NCI-H748 (cell line): Measurements from ENCODE around the gene PIAS4.

ENCODE experiments used
- DNase-seq: peaks from one replicate; lab custom pipeline; 2025; ENCODE audit not compliant: unreplicated experiment; lab: John Stamatoyannopoulos, UW

Gene PIAS4

DNA sequence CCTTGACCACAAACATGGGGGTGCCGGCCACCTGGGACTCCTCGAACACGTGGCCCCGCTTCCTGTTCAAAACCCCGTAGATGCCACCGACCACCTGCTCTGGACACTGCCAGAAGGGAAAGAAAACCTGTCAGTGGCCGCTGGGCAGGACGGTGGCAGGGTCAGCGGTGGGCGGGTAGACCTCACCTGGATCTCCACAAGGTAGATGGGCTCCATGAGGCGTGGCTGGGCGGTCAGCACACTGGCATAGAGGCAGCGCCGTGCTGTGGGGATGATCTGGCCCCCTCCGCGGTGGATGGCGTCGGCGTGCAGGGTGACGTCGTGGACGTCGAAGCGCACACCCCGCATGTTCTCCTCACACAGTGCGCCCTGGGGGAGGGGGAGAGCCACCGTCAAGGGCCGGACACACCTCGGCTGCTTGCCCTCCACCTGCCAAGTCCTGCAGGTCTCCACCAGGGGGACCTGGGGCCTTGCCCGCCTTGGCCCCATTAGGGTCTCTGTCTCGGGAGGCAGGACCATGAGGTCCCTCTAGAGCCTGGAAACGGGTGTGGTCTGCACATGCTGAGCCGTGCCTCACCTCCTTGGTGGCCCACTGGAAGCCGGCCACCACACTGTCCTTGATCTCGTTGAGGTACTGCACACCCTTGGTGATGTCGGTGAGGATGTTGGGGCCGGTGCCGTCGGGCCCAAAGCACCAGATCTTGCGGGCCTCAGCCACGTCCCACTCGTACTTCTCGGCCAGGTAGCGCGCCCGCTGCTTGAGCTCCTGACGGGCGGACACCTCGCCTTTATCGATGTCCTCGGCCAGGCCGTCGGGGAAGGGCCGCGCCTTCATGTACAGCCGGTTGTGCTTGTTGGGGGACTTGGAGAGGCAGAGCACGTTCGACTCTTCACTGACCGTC, 30.0 kb upstream of the PIAS4 start:
- DNase-seq = no peak

DNA sequence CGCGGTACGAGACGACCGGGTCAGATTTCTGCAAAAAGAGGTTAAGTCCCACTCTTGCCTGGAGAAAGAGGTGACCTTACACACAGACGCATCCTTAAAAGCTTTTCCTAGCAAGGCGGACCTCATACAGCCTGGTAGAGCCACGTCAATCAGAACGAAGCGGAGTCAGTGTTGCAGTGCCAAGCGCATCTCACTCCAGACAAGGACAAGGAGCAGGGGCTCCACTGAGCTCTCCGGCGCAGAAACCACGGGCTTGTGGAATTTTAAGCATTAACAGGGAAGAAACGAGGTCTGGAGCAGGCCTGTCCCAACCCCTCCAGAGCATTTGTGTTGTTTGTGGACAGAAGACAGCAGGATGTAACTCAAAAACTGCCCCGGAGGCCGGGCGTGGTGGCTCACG, 29.4 kb upstream of the PIAS4 start:
- DNase-seq = no peak

DNA sequence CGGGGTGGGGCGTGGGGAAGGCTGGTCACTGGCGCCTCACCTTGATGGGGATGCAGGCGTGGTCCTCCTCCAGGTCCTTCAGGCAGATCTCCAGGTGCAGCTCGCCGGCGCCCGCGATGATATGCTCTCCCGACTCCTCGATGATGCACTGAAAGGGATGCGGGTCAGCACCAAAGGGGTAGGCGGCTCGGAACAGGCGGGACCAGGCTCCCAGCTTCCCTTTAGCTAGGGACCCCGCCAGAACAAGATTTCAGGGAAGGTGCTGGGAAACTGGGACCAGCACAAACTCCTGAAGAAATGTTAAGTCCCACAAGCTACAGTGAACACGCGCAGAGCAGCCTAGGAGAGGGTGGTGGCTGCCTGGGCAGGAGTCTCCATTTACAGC, 28.3 kb upstream of the PIAS4 start:
- no peak for DNase-seq

DNA sequence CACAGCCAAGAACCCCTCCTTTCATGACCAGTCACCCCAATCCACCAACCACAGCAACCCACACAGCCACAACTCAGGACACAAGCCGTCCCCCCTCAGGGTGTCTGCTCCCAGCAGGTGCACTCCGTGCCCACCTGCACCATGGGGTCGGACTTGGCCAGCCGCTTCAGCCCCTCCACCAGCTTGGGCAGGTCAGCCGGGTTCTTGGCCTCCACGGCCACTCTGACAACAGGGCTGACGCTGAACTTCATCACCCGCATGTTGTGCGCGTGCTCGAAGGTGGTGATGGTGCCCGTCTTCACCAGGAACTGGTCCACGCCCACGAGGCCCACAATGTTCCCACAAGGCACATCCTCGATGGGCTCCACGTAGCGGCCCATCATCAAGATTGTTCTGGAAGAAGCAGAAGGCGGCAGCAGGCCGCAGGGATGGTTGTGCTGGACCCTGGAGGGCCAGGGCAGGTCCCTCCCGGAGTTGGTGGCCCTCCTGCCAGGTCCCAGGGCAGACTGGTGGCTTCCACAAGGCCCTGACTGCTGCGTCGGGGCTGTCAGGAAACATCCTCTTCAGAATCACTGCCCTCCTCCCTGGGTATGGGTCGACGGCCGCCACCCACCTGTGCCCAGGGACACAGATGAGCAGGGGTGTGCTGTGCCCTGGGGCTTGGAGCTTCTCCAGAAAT, 27.7 kb upstream of the PIAS4 start:
- DNase-seq = no peak

DNA sequence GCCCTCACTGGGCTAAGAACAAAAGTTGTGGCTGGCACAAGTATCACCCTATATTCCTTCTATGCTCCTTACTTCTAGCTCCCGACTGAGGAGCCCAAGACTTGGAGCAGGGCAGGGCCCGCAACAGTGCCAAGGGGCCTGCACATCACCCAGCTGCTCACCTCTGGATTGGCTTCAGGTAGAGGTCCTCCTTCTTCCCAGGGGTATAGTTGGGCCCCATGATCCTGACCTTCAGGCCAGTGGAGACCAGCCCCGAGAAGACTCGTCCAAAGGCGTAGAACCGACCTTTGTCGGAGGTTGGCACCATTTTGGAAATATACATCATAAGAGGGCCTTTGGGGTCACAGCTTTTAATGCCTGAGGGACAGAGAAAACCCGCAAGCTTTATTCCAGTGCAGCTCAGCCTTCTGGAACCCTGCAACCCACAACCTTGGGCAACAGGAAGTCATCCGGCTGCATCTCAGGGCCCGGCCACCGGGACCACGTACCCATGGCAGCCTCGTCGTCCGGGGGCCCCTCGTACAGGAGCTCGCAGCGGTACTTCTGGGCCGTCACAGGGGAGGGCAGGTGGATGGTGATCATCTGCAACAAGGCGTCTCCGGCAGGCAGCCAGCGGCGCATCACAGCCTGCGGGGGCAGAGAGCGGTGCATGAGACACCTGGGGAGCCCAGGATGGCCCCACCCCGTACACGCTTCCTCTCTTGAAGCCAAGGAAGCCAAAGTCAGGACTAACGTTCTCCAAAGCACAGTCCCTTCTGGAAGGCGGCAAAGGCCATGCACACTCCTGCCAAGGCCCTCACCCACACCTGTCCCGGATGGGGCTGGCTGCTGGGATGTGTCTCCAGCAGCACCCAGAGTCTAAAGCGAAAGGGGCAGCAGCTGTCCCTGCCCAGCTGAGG, 26.9 kb upstream of the PIAS4 start:
- no peak for DNase-seq

DNA sequence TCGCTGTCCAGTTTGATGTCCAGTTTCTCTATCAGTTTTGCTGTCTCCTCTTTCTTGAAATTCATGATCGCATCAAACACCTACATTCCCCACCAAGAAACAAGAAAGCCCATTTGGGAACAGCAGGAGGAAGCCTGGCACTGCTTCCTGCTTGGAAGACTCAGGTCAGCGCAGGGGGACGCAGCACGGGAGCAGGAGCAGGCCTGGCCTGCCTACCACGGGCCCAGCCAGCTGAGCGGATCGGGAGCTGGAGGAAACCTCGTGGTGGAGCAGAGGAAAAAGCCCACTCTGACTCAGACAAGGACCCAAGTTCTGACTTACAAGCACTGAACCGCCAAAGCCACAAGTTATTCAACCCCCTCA, 26.2 kb upstream of the PIAS4 start:
- no peak for DNase-seq

DNA sequence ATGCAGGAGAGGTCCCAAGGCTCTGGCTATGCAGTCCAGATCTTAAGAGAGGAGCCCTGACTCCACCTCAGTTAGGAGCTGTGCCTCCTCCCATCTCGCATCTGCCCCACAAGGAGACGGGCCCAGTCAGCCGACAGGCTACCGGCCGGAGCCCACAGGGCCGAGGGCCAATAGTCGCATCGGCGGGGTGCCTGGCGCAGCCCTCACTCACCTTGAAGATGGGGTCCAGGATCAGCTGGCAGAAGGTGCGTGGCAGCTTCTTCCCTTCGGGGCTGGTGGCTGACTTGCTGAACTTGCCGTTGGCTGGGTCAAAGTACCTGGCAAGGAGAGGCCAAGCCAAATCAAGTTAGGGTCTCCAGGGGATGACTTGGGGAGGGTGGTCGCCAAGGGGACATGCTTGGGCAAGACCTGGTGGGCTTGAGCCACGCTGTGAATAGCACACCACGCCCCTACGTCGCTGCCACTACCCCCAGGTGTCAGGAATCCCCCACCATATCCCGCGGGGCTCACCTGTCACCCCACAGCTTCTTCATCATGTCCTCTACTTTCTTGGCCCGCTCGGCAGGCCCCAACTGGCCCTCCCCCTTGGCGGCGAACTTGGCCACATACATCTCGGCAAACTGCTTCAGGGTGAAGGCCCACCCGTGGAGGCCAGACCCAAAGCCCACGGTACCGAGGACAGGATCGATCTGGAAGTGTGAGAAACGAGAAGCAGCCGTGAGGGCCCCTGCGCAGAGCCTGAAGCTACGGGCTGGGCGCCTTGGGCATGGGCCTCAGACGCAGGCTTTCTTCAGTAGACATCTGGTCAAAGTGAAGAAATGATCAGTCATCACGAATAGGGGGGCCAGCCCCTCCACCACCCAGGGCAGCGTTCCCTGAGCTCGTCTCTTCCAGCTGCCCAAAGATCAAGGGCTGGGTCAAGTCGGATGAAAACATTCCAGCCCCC, 25.5 kb upstream of the PIAS4 start:
- DNase-seq = no peak

DNA sequence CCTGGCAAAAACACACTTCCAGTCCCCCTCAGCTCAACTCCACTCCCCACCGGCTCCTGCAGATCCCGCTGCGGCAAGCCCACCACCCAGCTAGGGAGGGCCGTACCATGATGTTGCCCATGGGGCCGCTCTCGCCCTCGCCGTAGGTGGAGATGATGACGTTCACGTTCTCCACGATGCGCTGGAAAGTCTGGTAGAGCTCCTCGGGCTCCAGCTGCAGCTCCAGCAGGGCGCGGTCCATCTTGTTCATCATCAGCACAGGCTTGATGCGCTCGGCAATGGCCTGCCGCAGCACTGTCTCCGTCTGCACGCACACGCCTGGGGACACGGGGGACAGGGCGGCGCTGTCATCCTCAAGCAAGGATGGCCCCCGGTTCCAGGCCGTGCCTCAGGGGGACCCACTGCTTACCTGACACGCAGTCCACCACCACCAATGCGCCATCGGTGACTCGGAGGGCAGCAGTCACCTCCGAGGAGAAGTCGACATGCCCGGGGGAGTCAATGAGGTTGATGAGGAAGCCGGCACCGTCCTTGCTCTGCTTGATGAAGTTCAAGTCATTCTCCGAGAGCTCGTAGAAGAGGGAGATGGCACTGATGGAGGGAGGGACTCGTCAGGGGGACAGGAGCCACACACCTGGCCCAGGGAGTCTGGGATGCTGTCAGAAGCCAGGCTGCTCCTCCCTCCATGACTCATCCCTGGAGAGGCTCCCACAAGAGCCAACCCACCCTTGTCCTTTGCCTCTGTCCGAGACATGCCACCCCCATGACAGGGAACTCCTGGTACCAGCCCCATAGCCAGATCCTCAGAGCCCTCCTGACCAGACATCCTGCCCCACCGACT, 24.6 kb upstream of the PIAS4 start:
- DNase-seq = no peak

DNA sequence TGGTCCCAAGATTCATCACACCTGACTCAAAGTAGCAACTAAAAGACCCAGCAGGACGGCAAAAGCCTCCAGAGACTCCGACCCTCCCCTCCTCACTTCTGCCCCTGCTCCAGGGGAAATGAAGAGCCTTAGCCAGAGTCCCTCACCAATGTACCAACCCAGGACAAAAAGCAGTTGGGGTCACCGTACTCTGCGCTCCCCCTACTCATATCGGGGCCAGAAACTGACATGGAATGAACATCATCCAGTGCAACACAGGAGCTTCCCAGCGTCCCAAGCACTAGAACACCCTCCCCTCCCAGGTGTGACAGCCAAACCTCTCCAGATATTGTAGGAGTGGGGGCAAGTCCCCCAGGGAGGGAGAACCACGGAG, 24.0 kb upstream of the PIAS4 start:
- DNase-seq = no peak

DNA sequence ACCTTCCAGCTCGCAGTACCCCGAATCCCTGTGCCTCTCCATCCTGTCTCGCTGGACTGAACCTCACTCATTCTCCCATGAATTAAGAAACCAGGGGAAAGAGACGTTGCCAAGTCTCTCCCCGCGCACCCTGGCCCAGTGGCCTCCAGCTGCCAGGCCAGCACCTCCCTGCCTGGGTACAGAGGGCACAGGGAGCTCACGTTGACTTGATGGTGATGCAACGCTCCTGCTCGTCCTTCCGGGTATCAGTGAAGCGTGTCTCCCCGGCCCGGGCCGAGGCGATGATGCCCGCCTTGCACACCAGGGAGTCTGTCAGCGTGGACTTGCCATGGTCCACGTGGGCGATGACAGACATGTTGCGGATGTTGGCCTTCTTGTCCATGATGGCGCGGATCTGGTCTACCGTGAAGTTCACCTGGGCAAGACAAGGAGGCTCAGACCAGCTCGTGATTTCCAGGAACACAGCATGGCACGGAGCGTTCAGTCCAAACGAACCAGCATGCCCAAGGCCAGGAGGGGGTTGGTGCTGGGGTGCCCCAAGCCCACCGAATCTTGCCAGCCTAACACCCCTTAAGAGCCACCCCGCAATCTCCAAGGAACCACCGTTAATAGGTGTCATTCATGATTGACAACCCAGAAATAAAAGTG, 23.5 kb upstream of the PIAS4 start:
- no peak for DNase-seq

DNA sequence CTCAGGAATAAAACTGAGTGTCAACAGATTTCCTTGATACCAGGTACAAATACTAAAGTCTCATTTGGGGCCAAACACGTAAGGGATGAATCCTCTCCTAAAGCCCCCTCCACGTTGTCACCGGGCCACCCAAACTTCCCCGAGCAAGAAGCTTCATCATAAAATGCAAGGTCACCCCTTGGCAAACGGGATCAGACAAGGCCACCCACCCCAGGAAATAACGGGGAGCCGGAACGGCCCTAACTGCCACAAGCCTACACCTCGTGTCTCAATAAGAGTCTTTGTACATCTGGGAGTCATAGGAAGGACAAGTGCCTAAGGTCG, 23.0 kb upstream of the PIAS4 start:
- DNase-seq = no peak

DNA sequence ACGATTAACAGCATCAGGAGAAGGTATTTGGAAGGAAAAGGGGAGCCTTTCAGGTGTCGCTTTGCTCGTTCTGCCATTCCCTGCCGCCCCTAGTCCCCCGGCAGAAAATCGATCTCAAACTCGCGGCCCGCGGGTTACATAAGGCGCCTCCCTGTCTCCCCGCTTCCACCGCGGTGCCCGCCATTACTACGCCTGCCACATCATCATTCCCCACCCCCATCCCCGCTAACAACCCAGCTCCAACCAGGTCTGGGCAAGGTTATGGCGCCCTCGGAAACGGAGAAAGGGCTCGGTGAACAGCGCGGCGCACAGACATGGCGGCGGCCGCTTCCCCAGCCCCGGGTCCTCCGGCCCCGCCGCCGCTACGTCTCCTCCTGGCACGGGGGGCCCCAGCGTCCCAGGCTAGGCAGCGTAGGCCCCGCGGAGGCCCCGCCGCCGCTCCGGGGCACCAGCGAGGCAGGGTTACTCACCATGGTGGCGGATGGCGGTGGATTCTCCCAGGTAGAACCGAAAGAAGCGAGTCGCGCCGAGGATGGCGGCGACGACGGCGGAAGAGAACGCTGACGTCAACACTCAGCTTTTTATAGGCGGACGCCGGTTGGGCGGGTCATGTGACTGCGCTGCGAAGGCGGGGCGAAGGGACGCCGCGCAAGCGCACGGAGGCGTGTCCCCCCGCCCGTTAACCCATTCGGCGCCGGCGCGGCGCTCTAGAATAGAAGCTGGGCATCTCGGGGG, 22.5 kb upstream of the PIAS4 start, which contains the start of gene EEF2:
TSS of gene EEF2 (minus strand) at position 556 of the 735 bp plus-strand sequence. CDS start at position 473, 83 bp downstream.
- peak; percentile 87 for DNase-seq

DNA sequence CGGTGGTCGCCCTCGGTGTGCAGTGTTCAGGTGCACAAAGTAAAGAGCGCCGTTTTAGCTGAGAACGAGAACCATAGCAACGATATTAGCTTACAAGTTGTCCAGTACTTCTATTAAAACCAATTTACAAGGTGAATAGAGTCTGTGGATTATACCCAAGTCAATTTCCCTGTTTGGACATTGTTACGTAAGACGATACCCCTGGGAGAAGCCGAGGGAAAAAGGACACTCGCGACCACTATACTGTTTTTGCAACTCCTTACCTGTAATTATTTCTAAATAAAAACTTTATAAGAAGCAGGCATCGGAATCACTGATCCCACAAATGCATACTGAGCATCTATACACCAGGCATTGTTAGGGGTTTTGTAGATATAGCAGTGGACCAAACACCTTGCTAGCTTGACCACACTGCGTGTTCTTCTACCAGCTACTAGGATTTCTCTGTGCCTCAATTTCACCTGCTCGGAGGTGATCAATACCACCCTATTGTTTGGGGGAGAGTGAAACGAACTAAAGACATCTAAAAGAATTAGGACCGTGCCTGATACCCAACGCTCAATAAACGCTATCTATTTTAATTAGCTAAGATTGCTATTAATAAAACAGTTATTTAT, 21.8 kb upstream of the PIAS4 start:
- peak; percentile 50 for DNase-seq

DNA sequence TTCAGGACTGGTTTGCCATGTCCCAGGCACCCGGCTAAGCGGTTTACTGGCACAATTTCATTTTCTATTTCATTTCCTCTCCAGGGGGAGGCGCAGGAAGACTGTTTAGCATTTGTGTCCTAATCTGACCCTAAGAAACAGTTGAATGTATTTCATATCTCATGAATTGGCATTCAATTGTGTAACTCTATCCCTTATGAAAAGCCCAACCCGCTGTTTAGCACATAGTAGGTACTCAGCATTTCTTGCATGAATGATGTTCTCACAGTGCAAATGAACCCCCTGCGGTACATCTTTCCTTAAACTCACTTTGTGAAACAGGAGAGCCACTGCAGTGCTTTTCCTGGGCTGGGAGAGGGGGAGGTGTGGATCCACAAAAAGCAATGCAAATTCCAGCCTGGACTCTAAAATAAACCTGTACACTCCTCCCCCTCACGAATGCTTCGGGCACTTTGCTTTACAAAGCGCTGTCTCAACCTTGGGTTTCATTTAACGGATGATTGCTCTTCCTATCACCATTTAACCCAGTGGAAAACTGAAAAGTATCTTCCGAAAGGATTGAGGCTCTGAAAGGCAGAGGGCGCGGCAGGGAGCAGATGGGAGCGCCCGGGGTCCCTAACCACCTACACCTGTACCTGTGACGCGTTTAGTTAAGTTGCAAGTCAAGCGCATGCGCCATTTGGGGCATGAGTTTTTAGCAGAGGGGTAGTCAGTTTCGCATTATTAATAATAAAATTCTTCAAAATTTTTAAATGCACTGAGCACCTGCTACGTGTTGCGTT, 21.1 kb upstream of the PIAS4 start:
- peak; percentile 80 for DNase-seq

DNA sequence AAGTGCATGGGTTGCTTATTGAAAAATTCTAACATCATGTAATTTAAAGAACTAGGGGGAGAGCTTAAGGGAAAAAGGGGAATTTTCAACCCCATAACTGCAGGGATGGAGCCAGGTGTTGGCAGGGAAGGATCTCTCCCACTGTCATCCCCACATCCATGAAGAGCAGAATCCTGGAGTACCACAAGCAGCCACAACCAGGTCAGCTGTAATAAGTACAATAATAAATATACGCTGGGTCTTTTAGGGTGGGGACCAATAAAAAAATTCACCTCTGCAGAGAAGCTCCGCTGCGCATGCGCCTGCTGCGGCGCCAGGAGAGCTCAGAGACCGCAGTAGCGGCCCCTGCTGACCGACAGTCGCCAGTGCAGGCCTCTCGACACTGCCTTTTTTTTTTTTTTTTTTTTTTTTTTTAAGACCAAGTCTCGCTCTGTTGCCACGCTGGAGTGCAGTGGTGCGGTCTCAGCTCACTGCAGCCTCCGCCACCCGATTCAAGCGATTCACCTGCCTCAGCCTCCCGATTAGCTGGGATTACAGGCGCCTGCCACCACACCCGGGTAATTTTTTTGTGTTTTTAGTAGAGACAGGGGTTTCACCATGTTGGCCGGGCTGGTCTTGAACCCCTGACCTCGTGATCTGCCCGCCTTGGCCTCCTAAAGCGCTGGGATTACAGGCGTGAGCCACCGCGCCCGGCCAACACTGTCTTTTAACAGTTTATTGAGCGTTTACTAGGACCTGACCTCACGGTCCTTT, 19.7 kb upstream of the PIAS4 start:
- DNase-seq = peak; percentile 85

DNA sequence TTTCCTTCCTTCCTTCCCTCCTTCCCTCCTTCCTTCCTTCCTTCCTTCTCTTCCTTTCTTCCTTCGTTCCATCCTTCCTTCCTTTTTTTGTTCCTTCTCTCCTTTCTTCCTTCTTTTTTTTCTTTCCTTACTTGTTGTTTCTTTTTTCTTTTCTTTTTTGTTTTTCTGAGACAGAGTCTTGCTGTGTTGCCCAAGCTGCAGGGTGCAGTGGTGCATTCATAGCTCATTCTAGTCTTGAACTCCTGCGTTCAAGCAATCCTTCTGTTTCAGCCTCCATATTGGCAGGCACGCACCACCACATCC, 16.8 kb upstream of the PIAS4 start:
- no peak for DNase-seq

DNA sequence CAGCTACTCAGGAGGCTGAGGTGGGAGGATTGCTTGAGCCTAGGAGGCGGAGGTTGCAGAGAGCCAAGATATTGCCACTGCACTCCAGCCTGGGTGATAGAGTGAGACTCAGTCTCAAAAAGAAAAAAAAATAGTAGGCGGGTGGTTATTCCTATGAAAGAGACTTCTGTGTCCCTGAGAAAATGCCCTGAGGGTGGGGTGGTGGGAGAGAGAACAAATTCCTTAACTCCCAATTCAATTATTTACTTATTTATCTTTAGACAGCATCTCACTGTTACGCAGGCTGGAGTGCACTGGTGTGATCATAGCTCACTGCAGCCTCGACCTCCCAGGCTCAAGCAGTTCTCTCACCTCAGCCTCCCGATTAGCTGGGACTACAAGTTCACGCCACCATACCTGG, 11.9 kb upstream of the PIAS4 start:
- no peak for DNase-seq
